Gastroesophageal sphincter (tissue), 4 donors: ENCODE measurements around the gene FIBP. TPM values are rescaled to one million over a fixed set of nuclear protein-coding genes. Genes with fewer than 3 reads are reported as not detected.

Experiments
- ATAC-seq: fragments of 150-250 bp; one replicate; pipeline ENCODE4 v1.9.1; 2016; ENCODE audit warnings: mild to moderate bottlenecking, moderate library complexity
- H3K27ac ChIP-seq, 4 donors: fragments of 200-600 bp; sonication (generic) in 3 of 4; 1 replicate in 3 of 4; 2 replicates in 1 of 4; pipeline ENCODE4 v1.5.1; 2016 to 2019
- H3K27me3 ChIP-seq: fragments of 200-600 bp; sonication (generic); one replicate; pipeline ENCODE4 v1.5.1; 2019
- H3K36me3 ChIP-seq, 2 donors: fragments of 200-600 bp; sonication (generic); one replicate each; pipeline ENCODE4 v1.5.1; 2019; ENCODE audit warnings: control low read depth in 1 of 2
- H3K4me1 ChIP-seq, 3 donors: fragments of 200-600 bp; sonication (generic); 1 replicate in 2 of 3; 2 replicates in 1 of 3; pipeline ENCODE4 v1.5.1; 2016 to 2019; ENCODE audit warnings: control low read depth in 2 of 3
- H3K4me3 ChIP-seq, 2 donors: fragments of 200-600 bp; sonication (generic); one replicate each; pipeline ENCODE4 v1.5.1; 2019; ENCODE audit warnings: mild to moderate bottlenecking in 1 of 2, moderate library complexity in 1 of 2
- H3K9me3 ChIP-seq, 3 donors: fragments of 200-600 bp; sonication (generic); one replicate each; pipeline ENCODE4 v1.5.1; 2017 to 2019; ENCODE audit warnings: control low read depth in 2 of 3
- CTCF ChIP-seq, 4 experiments: fragments of 200-600 bp in 2 of 4; fragments of 450-650 bp in 2 of 4; sonication (generic) in 1 of 4; IDR thresholded peaks; one replicate each; pipeline ENCODE4 v1.5.1; 2017 to 2019; ENCODE audit warnings: antibody characterized with exemption in 4 of 4, mild to moderate bottlenecking in 2 of 4, moderate library complexity in 2 of 4
- EP300 ChIP-seq: sonication (generic); formaldehyde crosslinking; IDR thresholded peaks from one replicate; pipeline ENCODE4 v1.6.1; 2017; ENCODE audit warnings: antibody characterized with exemption, mild to moderate bottlenecking
- POLR2A ChIP-seq, 2 donors: fragments of 450-650 bp; IDR thresholded peaks; one replicate each; pipeline ENCODE4 v1.6.1; 2017; ENCODE audit warnings: antibody characterized with exemption in 2 of 2, mild to moderate bottlenecking in 2 of 2, moderate library complexity in 1 of 2
- POLR2AphosphoS5 ChIP-seq: sonication (generic); formaldehyde crosslinking; IDR thresholded peaks from one replicate; pipeline ENCODE4 v1.6.1; 2017; ENCODE audit warnings: antibody characterized with exemption
- WGBS, 2 donors: methylation state at CpG; one replicate each; pipeline ENCODE4 v1.1.5; 2018; ENCODE audit warnings: low coverage in 1 of 2; 5-methylcytosine and 5-hydroxymethylcytosine counted together
- total RNA-seq, 4 donors: library from RNA; depleted of rRNA; stranded (reverse); fragments of >200 nt; gene quantifications; one replicate each; pipeline ENCODE4 v1.1.0, GENCODE V29; 2016

The FIBP gene
- total RNA-seq, 4 donors from 2014 or later = 35.2 to 62.3 (median 54.6) TPM

DNA sequence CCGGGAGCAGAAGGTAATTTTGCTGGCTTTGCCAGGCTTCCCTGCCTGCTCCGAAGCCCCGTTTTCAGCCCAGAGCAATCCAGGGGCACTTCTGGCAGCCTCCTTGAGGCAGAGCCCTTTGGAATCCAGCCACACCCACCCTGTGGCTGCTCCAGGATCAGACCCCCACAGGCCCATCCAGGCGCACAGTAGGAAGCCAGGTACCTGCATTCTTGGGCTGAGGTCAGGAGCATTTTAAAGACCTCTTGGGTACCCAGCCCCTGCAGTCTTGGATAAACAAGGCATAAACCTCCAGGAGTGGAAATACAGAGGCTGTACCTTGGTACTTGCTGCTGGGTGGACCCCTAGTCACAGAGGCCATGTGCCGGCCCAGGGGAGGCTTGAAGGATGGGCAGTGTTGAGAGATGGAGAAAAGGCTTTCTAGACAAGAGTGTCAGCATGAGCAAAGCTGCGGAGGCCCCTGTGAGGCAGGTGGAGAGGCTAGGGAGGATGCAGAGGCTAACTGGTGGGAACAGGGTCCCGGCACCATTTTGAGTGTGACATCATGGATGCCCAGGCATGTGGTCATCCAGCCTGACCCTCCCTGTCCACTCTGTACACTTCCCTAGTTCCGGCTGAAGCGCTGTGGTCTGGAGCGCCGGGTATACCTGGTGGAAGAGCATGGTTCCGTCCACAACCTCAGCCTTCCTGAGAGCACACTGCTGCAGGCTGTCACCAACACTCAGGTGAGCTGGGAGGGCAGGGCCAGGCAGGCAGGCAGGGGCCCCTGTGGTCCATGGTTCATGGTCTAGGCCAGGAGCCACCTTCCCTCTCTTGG, 24.2 kb downstream of the FIBP start:
- no peak overlapping the region for H3K4me3 ChIP-seq
- ATAC-seq = no peak
- peaks cover 0 to 75% of the 10 kb centered on the region in 2 donors for H3K36me3 ChIP-seq
- H3K4me1 ChIP-seq = peaks cover 0 to 67% (median 15%) of the 10 kb centered on the region in 3 donors
- H3K27ac ChIP-seq = peak overlapping the region in 3 of 4 donors; percentile 31 to 97 (median 49)
- no peak for TF ChIP-seq CTCF (IDR thresholded peaks at IDR 0.05)
- no peak for TF ChIP-seq EP300
- no peak for TF ChIP-seq POLR2A (IDR thresholded peaks at IDR 0.05)
- TF ChIP-seq POLR2AphosphoS5 = no peak
- no peaks in the 10 kb centered on the region for H3K9me3 ChIP-seq
- 50 to 65% methylated on average over 2 to 5 of the region's 12 CpGs for WGBS, 2 donors
- H3K27me3 ChIP-seq = no peaks in the 10 kb centered on the region

- TF ChIP-seq POLR2AphosphoS5 (no peak), EP300 (no peak), POLR2A (IDR thresholded peaks at IDR 0.05) (no peak), CTCF (IDR thresholded peaks at IDR 0.05) (no peak)
- Histone ChIP-seq H3K36me3 (peaks cover 0 to 67% of the 10 kb centered on the region in 2 donors), H3K9me3 (no peaks in the 10 kb centered on the region), H3K4me1 (peaks cover 0 to 72% (median 15%) of the 10 kb centered on the region in 3 donors), H3K27me3 (no peaks in the 10 kb centered on the region), H3K27ac (peak overlapping the region in 3 of 4 donors; percentile 49 to 97 (median 90)), H3K4me3 (no peak overlapping the region)
- WGBS, 2 donors = 62 to 84% methylated on average over 3 to 7 of the region's 24 CpGs
- ATAC-seq = no peak
Observed at GRCh38 chr11:65862941-65863888, 25.1 kb downstream of the FIBP start.

DNA sequence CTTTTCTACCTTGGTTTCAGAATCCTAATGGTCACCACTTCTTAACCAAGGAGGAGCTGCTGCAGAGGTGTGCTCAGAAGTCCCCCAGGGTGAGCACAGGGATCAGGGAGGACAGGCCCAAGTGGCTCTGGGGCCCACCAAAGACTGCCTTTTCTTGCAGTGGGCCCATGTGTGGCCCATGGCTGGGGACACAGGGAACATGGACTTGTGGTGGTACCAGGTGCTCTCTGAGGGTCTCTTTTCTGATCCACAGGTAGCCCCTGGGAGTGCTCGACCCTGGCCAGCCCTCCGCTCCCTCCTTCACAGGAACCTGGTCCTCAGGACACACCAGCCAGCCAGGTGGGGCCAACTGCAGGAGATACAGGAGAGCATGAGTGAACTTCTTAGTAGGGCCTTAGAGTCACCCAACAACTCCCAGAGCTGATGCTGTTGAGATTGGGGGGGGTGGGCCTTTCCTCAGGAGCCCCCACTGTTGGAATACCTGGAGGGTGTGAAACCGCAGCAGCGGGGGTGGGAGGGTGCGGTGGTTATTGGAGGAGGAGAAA, 26.0 kb downstream of the FIBP start:
- WGBS, 2 donors = no CpG with 5 or more reads among the region's 5 CpGs
- TF ChIP-seq POLR2A (IDR thresholded peaks at IDR 0.05) (no peak), POLR2AphosphoS5 (no peak), EP300 (no peak), CTCF (IDR thresholded peaks at IDR 0.05) (no peak)
- ATAC-seq = no peak
- Histone ChIP-seq H3K4me1 (peaks cover 0 to 62% (median 15%) of the 10 kb centered on the region in 3 donors), H3K27ac (peak overlapping the region in 3 of 4 donors; percentile 90 to 99 (median 97)), H3K4me3 (peak overlapping the region in 1 of 2 donors; percentile 95), H3K9me3 (no peaks in the 10 kb centered on the region), H3K27me3 (no peaks in the 10 kb centered on the region), H3K36me3 (peaks cover 0 to 57% of the 10 kb centered on the region in 2 donors)

DNA sequence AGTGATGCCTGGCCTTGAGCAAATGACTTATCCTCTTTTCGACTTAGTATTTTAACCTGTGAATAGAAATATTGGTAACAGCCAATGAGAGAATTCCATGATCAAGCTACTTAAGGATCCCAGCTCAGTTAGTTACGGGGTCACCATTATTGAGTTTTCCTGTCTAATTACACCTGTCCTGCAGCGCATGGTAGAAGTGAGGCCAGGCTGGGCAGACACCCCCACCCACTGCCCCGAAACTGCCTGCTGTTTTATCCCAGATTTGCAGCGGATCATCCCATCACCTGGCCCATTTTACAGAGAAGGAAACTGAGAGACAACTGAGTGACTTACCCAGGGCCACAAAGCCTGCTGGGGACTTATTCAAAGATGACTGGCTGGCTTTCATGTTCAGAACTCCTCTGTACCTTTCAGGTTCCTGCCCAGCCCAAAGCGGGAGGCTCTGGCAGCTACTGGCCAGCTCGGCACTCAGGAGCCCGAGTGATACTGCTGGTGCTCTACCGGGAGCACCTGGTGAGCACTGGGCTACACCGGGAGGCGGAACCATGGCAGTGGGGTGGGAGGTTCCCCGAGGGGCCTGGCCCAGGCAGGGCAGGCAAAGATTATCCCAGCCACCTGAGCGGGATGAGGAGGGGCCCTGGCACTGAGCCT, 26.6 kb downstream of the FIBP start:
- H3K36me3 ChIP-seq = peaks cover 0 to 51% of the 10 kb centered on the region in 2 donors
- H3K4me3 ChIP-seq = peak overlapping the region; percentile 61 to 95
- 63 to 72% methylated on average over 2 to 4 of the region's 13 CpGs for WGBS, 2 donors
- H3K4me1 ChIP-seq = peaks cover 0 to 61% (median 15%) of the 10 kb centered on the region in 3 donors
- no peaks in the 10 kb centered on the region for H3K27me3 ChIP-seq
- ATAC-seq = no peak
- no peak for TF ChIP-seq POLR2AphosphoS5
- TF ChIP-seq EP300 = no peak
- TF ChIP-seq POLR2A (IDR thresholded peaks at IDR 0.05) = no peak
- no peak for TF ChIP-seq CTCF (IDR thresholded peaks at IDR 0.05)
- no peaks in the 10 kb centered on the region for H3K9me3 ChIP-seq
- H3K27ac ChIP-seq = peak overlapping the region in 3 of 4 donors; percentile 90 to 99 (median 97)
